Measurements from ENCODE around the gene CDX2. TPM values are rescaled to one million over a fixed set of nuclear protein-coding genes. Genes with fewer than 3 reads are reported as not detected.
A peak's percentile ranks its signal among the peaks of the same experiment; 100 is the strongest.

The CDX2 gene
- total and polyA plus RNA-seq, 4 donors: not detected

DNA sequence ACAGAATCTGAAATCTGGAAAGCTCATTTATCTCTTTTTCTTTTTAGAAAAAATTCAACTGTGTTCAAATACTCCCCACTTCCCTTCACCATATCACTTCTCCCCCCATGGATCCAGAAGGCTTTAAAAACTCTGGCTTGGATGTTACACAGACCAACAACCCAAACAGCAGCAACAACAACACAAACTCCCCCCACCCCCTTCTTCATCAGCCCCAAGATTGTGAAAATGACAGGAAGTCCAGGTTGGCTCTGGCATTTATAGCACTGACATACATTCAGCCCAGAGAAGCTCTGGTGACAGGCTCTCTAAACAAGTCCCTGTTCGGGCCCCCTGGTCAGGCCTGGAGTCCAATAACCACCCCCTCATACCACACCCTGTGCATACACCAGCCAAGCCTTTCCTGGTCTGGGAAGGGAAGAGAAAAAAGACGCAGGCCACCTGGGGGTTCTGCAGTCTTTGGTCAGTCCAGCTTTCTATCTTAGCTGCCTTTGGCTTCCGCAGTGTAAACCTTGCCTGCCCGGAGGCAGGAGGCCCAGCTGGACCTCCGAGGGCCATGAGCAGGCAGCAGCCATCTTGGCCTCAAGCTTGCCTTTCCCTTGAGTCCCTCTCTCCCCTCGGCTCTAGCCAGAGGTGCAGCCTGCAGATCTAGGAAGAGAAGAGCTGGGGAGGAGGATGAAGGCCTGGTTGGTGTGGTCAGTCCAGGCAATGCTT lies 6.8 kb downstream of the CDX2 start:
- no peaks in the 10 kb centered on the region for H3K36me3 ChIP-seq (ENCODE audit: control insufficient read depth in 4 of 4, insufficient read depth in 3 of 4, low read depth in 1 of 4, low read length in 3 of 4)
- no peaks in the 10 kb centered on the region for H3K9me3 ChIP-seq (ENCODE audit: control insufficient read depth in 4 of 4, low read length in 3 of 4)
- peaks cover 3 to 17% (median 10%) of the 10 kb centered on the region in 4 donors for H3K4me1 ChIP-seq (ENCODE audit: control insufficient read depth in 4 of 4, insufficient read depth in 4 of 4, low read length in 3 of 4)
- H3K4me3 ChIP-seq (ENCODE audit: low read depth in 1 of 3, low read length in 3 of 3): no peak overlapping the region
- TF ChIP-seq CTCF (IDR thresholded peaks at IDR 0.05; ENCODE audit: low read depth, low read length, missing input control) (no peak), FOXA2 (IDR thresholded peaks at IDR 0.05) (no peak), EGR1 (IDR thresholded peaks at IDR 0.05; ENCODE audit: low read depth in 2 of 2) (no peak), HNF4G (IDR thresholded peaks at IDR 0.05) (no peak), SP1 (IDR thresholded peaks at IDR 0.05) (no peak), FOXA1 (IDR thresholded peaks at IDR 0.05) (no peak), TAF1 (conservative IDR thresholded peaks at IDR 0.05) (no peak), RXRA (IDR thresholded peaks at IDR 0.05) (no peak)
- TF ChIP-seq, protein P1, sequence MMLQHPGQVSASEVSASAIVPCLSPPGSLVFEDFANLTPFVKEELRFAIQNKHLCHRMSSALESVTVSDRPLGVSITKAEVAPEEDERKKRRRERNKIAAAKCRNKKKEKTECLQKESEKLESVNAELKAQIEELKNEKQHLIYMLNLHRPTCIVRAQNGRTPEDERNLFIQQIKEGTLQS (IDR thresholded peaks at IDR 0.05): no peak
- peaks cover 5 to 8% (median 6%) of the 10 kb centered on the region in 4 donors for H3K27me3 ChIP-seq (ENCODE audit: control insufficient read depth in 4 of 4, insufficient read depth in 4 of 4, low read length in 3 of 4)
- H3K9ac ChIP-seq (ENCODE audit: low read depth in 1 of 2, low read length in 2 of 2): no peak overlapping the region
- no peak for DNase-seq (ENCODE audit: low spot score)
- WGBS: 63% methylated on average over 6 of the region's 6 CpGs
- H3K27ac ChIP-seq (ENCODE audit: low read depth in 1 of 2, low read length in 2 of 2): no peak overlapping the region

- Histone ChIP-seq H3K27ac (ENCODE audit: low read depth in 1 of 2, low read length in 2 of 2) (peak overlapping the region; percentile 92 to 96), H3K27me3 (ENCODE audit: control insufficient read depth in 4 of 4, insufficient read depth in 4 of 4, low read length in 3 of 4) (peaks cover 0 to 7% (median 5%) of the 10 kb centered on the region in 4 donors), H3K36me3 (ENCODE audit: control insufficient read depth in 4 of 4, insufficient read depth in 3 of 4, low read depth in 1 of 4, low read length in 3 of 4) (no peaks in the 10 kb centered on the region), H3K9ac (ENCODE audit: low read depth in 1 of 2, low read length in 2 of 2) (peak overlapping the region; percentile 27 to 30), H3K4me1 (ENCODE audit: control insufficient read depth in 4 of 4, insufficient read depth in 4 of 4, low read length in 3 of 4) (peaks cover 3 to 17% (median 10%) of the 10 kb centered on the region in 4 donors), H3K4me3 (ENCODE audit: low read depth in 1 of 3, low read length in 3 of 3) (peak overlapping the region; percentile 66 to 85 (median 72)), H3K9me3 (ENCODE audit: control insufficient read depth in 4 of 4, low read length in 3 of 4) (no peaks in the 10 kb centered on the region)
- DNase-seq (ENCODE audit: low spot score): no peak
- 11% methylated on average over 25 of the region's 25 CpGs for WGBS
- TF ChIP-seq RXRA (IDR thresholded peaks at IDR 0.05): no peak
- no peak for TF ChIP-seq JUND (IDR thresholded peaks at IDR 0.05)
- TF ChIP-seq MAX (IDR thresholded peaks at IDR 0.05): no peak
- TF ChIP-seq, protein P2, sequence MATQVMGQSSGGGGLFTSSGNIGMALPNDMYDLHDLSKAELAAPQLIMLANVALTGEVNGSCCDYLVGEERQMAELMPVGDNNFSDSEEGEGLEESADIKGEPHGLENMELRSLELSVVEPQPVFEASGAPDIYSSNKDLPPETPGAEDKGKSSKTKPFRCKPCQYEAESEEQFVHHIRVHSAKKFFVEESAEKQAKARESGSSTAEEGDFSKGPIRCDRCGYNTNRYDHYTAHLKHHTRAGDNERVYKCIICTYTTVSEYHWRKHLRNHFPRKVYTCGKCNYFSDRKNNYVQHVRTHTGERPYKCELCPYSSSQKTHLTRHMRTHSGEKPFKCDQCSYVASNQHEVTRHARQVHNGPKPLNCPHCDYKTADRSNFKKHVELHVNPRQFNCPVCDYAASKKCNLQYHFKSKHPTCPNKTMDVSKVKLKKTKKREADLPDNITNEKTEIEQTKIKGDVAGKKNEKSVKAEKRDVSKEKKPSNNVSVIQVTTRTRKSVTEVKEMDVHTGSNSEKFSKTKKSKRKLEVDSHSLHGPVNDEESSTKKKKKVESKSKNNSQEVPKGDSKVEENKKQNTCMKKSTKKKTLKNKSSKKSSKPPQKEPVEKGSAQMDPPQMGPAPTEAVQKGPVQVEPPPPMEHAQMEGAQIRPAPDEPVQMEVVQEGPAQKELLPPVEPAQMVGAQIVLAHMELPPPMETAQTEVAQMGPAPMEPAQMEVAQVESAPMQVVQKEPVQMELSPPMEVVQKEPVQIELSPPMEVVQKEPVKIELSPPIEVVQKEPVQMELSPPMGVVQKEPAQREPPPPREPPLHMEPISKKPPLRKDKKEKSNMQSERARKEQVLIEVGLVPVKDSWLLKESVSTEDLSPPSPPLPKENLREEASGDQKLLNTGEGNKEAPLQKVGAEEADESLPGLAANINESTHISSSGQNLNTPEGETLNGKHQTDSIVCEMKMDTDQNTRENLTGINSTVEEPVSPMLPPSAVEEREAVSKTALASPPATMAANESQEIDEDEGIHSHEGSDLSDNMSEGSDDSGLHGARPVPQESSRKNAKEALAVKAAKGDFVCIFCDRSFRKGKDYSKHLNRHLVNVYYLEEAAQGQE (IDR thresholded peaks at IDR 0.05): no peak
- no peak for TF ChIP-seq SP1 (IDR thresholded peaks at IDR 0.05)
- no peak for TF ChIP-seq HNF4G (IDR thresholded peaks at IDR 0.05)
- no peak for TF ChIP-seq HNF4A (conservative IDR thresholded peaks at IDR 0.05)
- no peak for TF ChIP-seq NR2F2 (IDR thresholded peaks at IDR 0.05)
- no peak for TF ChIP-seq CTCF (IDR thresholded peaks at IDR 0.05; ENCODE audit: low read depth, low read length, missing input control)
- no peak for TF ChIP-seq RAD21 (IDR thresholded peaks at IDR 0.05)
- TF ChIP-seq, protein P1 (IDR thresholded peaks at IDR 0.05): no peak
- TF ChIP-seq YY1 (IDR thresholded peaks at IDR 0.05): no peak
- no peak for TF ChIP-seq TAF1 (conservative IDR thresholded peaks at IDR 0.05)
- TF ChIP-seq EGR1 (IDR thresholded peaks at IDR 0.05; ENCODE audit: low read depth in 2 of 2): no peak
- no peak for TF ChIP-seq GABPA (IDR thresholded peaks at IDR 0.05 in 1 of 2, conservative IDR thresholded peaks at IDR 0.05 in 1 of 2)
- no peak for TF ChIP-seq FOXA2 (IDR thresholded peaks at IDR 0.05)
- TF ChIP-seq FOXA1 (IDR thresholded peaks at IDR 0.05): no peak
- no peak for TF ChIP-seq ZBTB33 (IDR thresholded peaks at IDR 0.05)
Observed at GRCh38 chr13:27961227-27962085, 7.7 kb downstream of the CDX2 start.
